Tibial nerve (tissue), 4 donors: ENCODE data around the gene NOCT.

Experiments
- CTCF ChIP-seq, 5 experiments: fragments of 200-600 bp in 3 of 5; fragments of 450-650 bp in 2 of 5; sonication (generic) in 3 of 5; IDR thresholded peaks; one replicate each; pipeline ENCODE4 v1.5.1; 2016 to 2019; ENCODE audit warnings: antibody characterized with exemption in 5 of 5, mild to moderate bottlenecking in 3 of 5, moderate library complexity in 2 of 5
- EP300 ChIP-seq, 2 donors: sonication (generic); formaldehyde crosslinking; IDR thresholded peaks; one replicate each; pipeline ENCODE4 v1.6.1; 2017; ENCODE audit warnings: antibody characterized with exemption in 2 of 2, mild to moderate bottlenecking in 1 of 2

- TF ChIP-seq CTCF (IDR thresholded peaks at IDR 0.05) = no peak
- TF ChIP-seq EP300 (IDR thresholded peaks at IDR 0.05) = no peak
Observed at GRCh38 chr4:138976526-138976925, 39.1 kb upstream of the NOCT start.
